Fibroblast of lung (primary cell): Measurements from ENCODE around the gene TKT. TPM values are rescaled to one million over a fixed set of nuclear protein-coding genes. Genes with fewer than 3 reads are reported as not detected.
A peak's percentile ranks its signal among the peaks of the same experiment; 100 is the strongest.

Experiments used
- DNase-seq, 2 donors: peaks; one replicate each; pipeline versions ENCODE4 v3.0.0 to v3.0.0-alpha.2; 2010; ENCODE audit warnings: low read depth in 2 of 2
- H2AFZ ChIP-seq: 2 replicates; pipeline ENCODE4 v1.5.1; 2012; ENCODE audit warnings: low read length, control low read depth, inconsistent platforms
- H3K27ac ChIP-seq: 2 replicates; pipeline ENCODE4 v1.5.1; 2011; ENCODE audit warnings: low read length, control low read depth; ENCODE audit not compliant: insufficient read depth
- H3K27me3 ChIP-seq: 2 replicates; pipeline ENCODE4 v1.5.1; 2011; ENCODE audit warnings: mild to moderate bottlenecking, low read length; ENCODE audit not compliant: control insufficient read depth, insufficient read depth
- H3K36me3 ChIP-seq: 2 replicates; pipeline ENCODE4 v1.5.1; 2011; ENCODE audit warnings: low read length; ENCODE audit not compliant: control insufficient read depth, insufficient read depth
- H3K4me1 ChIP-seq: 2 replicates; pipeline ENCODE4 v1.5.1; 2011; ENCODE audit warnings: low read length; ENCODE audit not compliant: control insufficient read depth, insufficient read depth; ENCODE audit errors: extremely low read depth
- H3K4me2 ChIP-seq: 2 replicates; pipeline ENCODE4 v1.5.1; 2011; ENCODE audit warnings: low read length, control low read depth; ENCODE audit not compliant: insufficient read depth; ENCODE audit errors: extremely low read depth
- H3K4me3 ChIP-seq, 4 experiments: fragments of 200-600 bp in 1 of 4; sonication (generic) in 1 of 4; replicated peaks in 1 of 4; 2 replicates each; pipeline ENCODE4 v1.5.1; 2011 to 2016; ENCODE audit warnings: low read length in 4 of 4, low read depth in 3 of 4, mild to moderate bottlenecking in 3 of 4, control low read depth in 2 of 4, inconsistent platforms in 1 of 4, mixed read lengths in 1 of 4; ENCODE audit not compliant: insufficient read depth in 1 of 4; ENCODE audit errors: control extremely low read depth in 1 of 4
- H3K79me2 ChIP-seq: 2 replicates; pipeline ENCODE4 v1.5.1; 2012; ENCODE audit warnings: mild to moderate bottlenecking, low read length, inconsistent platforms; ENCODE audit not compliant: control insufficient read depth, insufficient read depth
- H3K9ac ChIP-seq: 2 replicates; pipeline ENCODE4 v1.5.1; 2011; ENCODE audit warnings: mild to moderate bottlenecking, low read length, control low read depth; ENCODE audit not compliant: insufficient read depth
- H3K9me3 ChIP-seq: 2 replicates; pipeline ENCODE4 v1.5.1; 2012; ENCODE audit warnings: low read depth, low read length; ENCODE audit not compliant: control insufficient read depth, insufficient read depth
- H4K20me1 ChIP-seq: 2 replicates; pipeline ENCODE4 v1.5.1; 2011; ENCODE audit warnings: low read length; ENCODE audit not compliant: control insufficient read depth, insufficient read depth; ENCODE audit errors: extremely low read depth
- EZH2 ChIP-seq: IDR thresholded peaks from 2 replicates; pipeline ENCODE4 v1.5.1; 2012; ENCODE audit warnings: low read length, control low read depth, mild to moderate bottlenecking; ENCODE audit errors: missing control alignments
- polyA plus RNA-seq, 2 donors: library from polyadenylated mRNA; depleted of rRNA in 1 of 2; stranded (reverse) in 1 of 2; unstranded in 1 of 2; fragments of >200 nt; gene quantifications; 2 replicates each; pipeline ENCODE4 v1.2.1, GENCODE V29; 2011 to 2012; ENCODE audit warnings: missing spikeins in 1 of 2
- total RNA-seq: library from RNA; depleted of rRNA; stranded (reverse); fragments of >200 nt; gene quantifications from 2 replicates; pipeline ENCODE4 v1.2.1, GENCODE V29; 2014
- TF ChIP-seq, protein P1 (sequence below), 2 donors: IDR thresholded peaks in 1 of 2; conservative IDR thresholded peaks in 1 of 2; 1 replicate in 1 of 2; 2 replicates in 1 of 2; pipeline ENCODE4 v1.5.1; 2011 to 2012; ENCODE audit warnings: low read length in 2 of 2, control low read depth in 1 of 2, inconsistent platforms in 1 of 2, low read depth in 1 of 2, mild to moderate bottlenecking in 1 of 2

TKT gene
- total and polyA plus RNA-seq, 2 donors (not counting 1 experiment from before 2014, with no cell fraction given): 163 to 810 TPM

DNA sequence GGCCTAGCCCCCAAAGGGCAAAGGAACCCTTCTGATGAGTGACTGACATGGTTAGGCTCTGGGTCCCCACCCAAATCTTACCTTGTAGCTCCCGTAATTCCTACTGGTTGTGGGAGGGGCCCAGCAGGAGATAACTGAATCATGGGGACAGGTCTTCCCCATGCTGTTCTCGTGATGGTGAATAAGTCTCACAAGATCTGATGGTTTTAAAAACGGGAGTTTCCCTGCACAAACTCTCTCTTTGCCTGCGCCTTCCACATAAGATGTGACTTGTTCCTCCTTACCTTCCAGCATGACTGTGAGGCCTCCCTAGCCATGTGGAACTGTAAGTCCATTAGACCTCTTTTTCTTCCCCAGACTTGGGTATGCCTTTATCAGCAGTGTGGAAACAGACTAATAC lies 16.9 kb downstream of the TKT start:
- H3K9ac ChIP-seq: no peak overlapping the region
- H3K27ac ChIP-seq: peak overlapping the region; percentile 52
- H2AFZ ChIP-seq: no peak overlapping the region
- no peaks in the 10 kb centered on the region for H3K9me3 ChIP-seq
- H4K20me1 ChIP-seq: no peaks in the 10 kb centered on the region
- H3K36me3 ChIP-seq: peaks cover 46% of the 10 kb centered on the region
- no peak for DNase-seq
- peaks cover 68% of the 10 kb centered on the region for H3K79me2 ChIP-seq
- H3K4me2 ChIP-seq: no peak overlapping the region
- TF ChIP-seq, protein P1, sequence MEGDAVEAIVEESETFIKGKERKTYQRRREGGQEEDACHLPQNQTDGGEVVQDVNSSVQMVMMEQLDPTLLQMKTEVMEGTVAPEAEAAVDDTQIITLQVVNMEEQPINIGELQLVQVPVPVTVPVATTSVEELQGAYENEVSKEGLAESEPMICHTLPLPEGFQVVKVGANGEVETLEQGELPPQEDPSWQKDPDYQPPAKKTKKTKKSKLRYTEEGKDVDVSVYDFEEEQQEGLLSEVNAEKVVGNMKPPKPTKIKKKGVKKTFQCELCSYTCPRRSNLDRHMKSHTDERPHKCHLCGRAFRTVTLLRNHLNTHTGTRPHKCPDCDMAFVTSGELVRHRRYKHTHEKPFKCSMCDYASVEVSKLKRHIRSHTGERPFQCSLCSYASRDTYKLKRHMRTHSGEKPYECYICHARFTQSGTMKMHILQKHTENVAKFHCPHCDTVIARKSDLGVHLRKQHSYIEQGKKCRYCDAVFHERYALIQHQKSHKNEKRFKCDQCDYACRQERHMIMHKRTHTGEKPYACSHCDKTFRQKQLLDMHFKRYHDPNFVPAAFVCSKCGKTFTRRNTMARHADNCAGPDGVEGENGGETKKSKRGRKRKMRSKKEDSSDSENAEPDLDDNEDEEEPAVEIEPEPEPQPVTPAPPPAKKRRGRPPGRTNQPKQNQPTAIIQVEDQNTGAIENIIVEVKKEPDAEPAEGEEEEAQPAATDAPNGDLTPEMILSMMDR (conservative IDR thresholded peaks at IDR 0.05 in 1 of 2, IDR thresholded peaks at IDR 0.05 in 1 of 2; ENCODE audit: low read depth in 1 of 2, low read length in 2 of 2): no peak
- TF ChIP-seq EZH2: no peak
- no peaks in the 10 kb centered on the region for H3K27me3 ChIP-seq
- H3K4me3 ChIP-seq: no peak overlapping the region
- peaks cover 30% of the 10 kb centered on the region for H3K4me1 ChIP-seq

DNA sequence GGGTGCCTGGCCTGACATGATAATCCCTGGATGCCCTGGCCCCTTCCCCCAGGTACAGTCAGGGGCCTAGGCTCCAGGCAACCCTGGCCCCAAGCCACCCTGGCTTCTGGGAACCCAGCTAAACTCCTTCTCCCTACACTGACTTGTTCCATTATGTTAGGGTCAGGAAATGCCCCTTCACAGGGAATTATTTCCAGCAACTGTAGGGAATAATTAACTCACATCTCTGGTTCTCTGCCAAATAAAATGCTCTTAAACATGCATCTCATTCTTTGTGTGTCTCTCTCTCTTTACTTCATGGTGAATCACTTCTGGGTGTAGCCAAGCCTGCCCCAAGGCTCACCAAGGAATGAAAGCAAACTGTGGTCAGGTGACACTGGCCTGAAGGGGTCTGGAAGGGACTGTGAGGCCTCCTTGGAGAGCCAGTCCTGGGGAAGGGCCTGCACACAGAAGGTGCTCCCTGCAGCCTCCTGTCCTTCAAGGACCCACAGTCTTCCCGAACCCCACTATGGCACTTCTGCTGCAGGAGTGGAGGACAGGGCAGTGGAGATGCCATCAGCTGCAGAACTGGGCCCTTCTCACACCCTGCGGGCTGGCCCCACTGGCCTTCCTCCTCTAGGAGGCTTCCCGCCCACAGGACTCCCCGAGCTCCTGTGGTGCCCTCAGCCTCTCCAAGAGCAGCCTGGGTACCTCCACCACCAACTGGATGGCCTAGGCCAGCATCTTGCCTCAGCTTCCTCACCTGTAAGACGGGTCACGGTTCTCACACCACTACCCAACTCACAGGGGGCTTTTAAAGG lies 17.6 kb downstream of the TKT start:
- TF ChIP-seq, protein P1 (conservative IDR thresholded peaks at IDR 0.05 in 1 of 2, IDR thresholded peaks at IDR 0.05 in 1 of 2; ENCODE audit: low read depth in 1 of 2, low read length in 2 of 2): no peak
- TF ChIP-seq EZH2: no peak
- H3K79me2 ChIP-seq: peaks cover 62% of the 10 kb centered on the region
- H3K27ac ChIP-seq: peak overlapping the region; percentile 70
- DNase-seq: peak; percentile 94 to 98
- H3K4me2 ChIP-seq: no peak overlapping the region
- H3K4me1 ChIP-seq: peaks cover 24% of the 10 kb centered on the region
- no peaks in the 10 kb centered on the region for H3K27me3 ChIP-seq
- H3K36me3 ChIP-seq: peaks cover 50% of the 10 kb centered on the region
- H3K9ac ChIP-seq: no peak overlapping the region
- H3K4me3 ChIP-seq: no peak overlapping the region
- H2AFZ ChIP-seq: no peak overlapping the region
- no peaks in the 10 kb centered on the region for H3K9me3 ChIP-seq
- no peaks in the 10 kb centered on the region for H4K20me1 ChIP-seq

DNA sequence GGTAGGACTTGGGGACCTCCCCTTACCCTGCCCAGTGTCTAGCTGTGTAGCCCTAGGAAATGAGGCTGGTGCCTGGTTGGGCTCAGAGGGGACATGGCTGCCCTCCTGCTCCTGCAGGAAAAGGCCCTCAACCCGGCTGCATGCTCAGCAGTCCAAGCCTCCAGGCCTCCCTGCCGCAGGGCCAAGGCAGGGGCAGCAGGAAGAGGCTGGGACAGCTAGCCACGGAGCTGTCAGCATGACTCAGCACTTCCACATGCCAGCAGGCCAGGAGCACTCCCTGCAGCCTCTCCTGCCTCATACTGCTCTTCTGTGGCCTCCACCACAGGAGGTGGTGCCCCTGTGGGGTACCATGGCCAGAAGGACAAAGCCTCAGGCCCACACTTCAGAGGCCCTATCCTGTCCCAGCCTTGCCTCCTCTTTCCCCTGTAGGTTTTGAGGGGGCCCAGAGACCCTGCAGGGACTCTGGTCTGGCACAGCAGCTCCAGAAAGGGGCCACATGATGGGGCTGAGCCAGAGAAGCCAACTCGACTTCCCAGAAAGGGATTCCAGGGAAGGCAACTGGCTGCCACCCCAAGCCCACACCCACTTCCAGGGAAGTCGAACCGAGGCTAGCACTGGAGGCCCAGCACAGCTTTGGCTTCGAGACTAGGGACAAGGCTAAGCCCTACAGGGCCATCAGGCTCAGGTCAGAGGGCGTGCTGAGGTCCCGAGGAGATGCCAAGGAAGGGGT lies 19.5 kb downstream of the TKT start:
- DNase-seq: peak; percentile 89 to 93
- H3K27ac ChIP-seq: peak overlapping the region; percentile 87
- no peaks in the 10 kb centered on the region for H4K20me1 ChIP-seq
- H3K79me2 ChIP-seq: peaks cover 51% of the 10 kb centered on the region
- TF ChIP-seq, protein P1 (conservative IDR thresholded peaks at IDR 0.05 in 1 of 2, IDR thresholded peaks at IDR 0.05 in 1 of 2; ENCODE audit: low read depth in 1 of 2, low read length in 2 of 2): no peak
- TF ChIP-seq EZH2: no peak
- no peaks in the 10 kb centered on the region for H3K27me3 ChIP-seq
- peaks cover 58% of the 10 kb centered on the region for H3K36me3 ChIP-seq
- H3K4me3 ChIP-seq: no peak overlapping the region
- no peak overlapping the region for H2AFZ ChIP-seq
- no peaks in the 10 kb centered on the region for H3K9me3 ChIP-seq
- peaks cover 22% of the 10 kb centered on the region for H3K4me1 ChIP-seq
- peak overlapping the region; percentile 4 for H3K9ac ChIP-seq
- H3K4me2 ChIP-seq: no peak overlapping the region
